OCI-LY3 (cell line): ENCODE data around the gene RFC2.

Experiments used
- H2AFZ ChIP-seq: fragments of 200-600, 300-600 bp; shearing (Covaris generic); 2 replicates; pipeline ENCODE4 v1.6.0; 2014; ENCODE audit warnings: antibody characterized with exemption, low read depth, low read length
- H3K27ac ChIP-seq: fragments of 200-600, 300-600 bp; sonication (generic); 2 replicates; pipeline ENCODE4 v1.5.1; 2014; ENCODE audit warnings: mild to moderate bottlenecking, low read length, moderate library complexity, mixed read lengths
- H3K27me3 ChIP-seq: fragments of 200-600, 300-600 bp; sonication (generic); 2 replicates; pipeline ENCODE4 v1.6.1; 2014; ENCODE audit warnings: low read depth, low read length, mixed read lengths
- H3K36me3 ChIP-seq: fragments of 200-600, 300-600 bp; sonication (generic); replicated peaks from 2 replicates; pipeline ENCODE3; 2014; ENCODE audit warnings: low read depth, low read length, mixed read lengths
- H3K4me1 ChIP-seq: fragments of 300-600, 200-600 bp; sonication (generic); 2 replicates; pipeline ENCODE4 v1.6.1; 2014; ENCODE audit warnings: low read length, mixed read lengths
- H3K4me2 ChIP-seq: fragments of 200-600, 300-600 bp; sonication (generic); 2 replicates; pipeline ENCODE4 v1.6.1; 2014; ENCODE audit warnings: low read length, mixed read lengths
- H3K4me3 ChIP-seq: fragments of 300-600, 200-600 bp; sonication (generic); 2 replicates; pipeline ENCODE4 v1.5.1; 2014; ENCODE audit warnings: antibody characterized with exemption, mild to moderate bottlenecking, low read length, moderate library complexity
- H3K79me2 ChIP-seq: fragments of 300-600, 200-600 bp; shearing (Covaris generic); 2 replicates; pipeline ENCODE4 v1.6.1; 2014; ENCODE audit warnings: mild to moderate bottlenecking, low read length, mixed read lengths
- H3K9ac ChIP-seq: fragments of 300-600, 200-600 bp; shearing (Covaris generic); 2 replicates; pipeline ENCODE4 v1.6.0; 2014; ENCODE audit warnings: mild to moderate bottlenecking, low read length, moderate library complexity
- H3K9me3 ChIP-seq: fragments of 200-600, 300-600 bp; shearing (Covaris generic); 2 replicates; pipeline ENCODE4 v1.6.1; 2014; ENCODE audit warnings: low read length, mixed read lengths; ENCODE audit not compliant: insufficient read depth
- H4K20me1 ChIP-seq: fragments of 200-600, 300-600 bp; sonication (generic); 2 replicates; pipeline ENCODE4 v1.6.1; 2016; ENCODE audit warnings: low read length, mixed read lengths; ENCODE audit not compliant: insufficient read depth
- EZH2phosphoT487 ChIP-seq: fragments of 200-600 bp; shearing (Covaris generic); IDR thresholded peaks from 2 replicates; pipeline ENCODE4 v1.6.1; 2018; ENCODE audit warnings: antibody characterized with exemption, mixed run types, low read depth
- TF ChIP-seq, protein P1 (sequence below): fragments of 200-600, 300-600 bp; sonication (generic); IDR thresholded peaks from 2 replicates; pipeline ENCODE4 v1.5.1; 2014; ENCODE audit warnings: antibody characterized with exemption, low read length, low read depth

The RFC2 gene

DNA sequence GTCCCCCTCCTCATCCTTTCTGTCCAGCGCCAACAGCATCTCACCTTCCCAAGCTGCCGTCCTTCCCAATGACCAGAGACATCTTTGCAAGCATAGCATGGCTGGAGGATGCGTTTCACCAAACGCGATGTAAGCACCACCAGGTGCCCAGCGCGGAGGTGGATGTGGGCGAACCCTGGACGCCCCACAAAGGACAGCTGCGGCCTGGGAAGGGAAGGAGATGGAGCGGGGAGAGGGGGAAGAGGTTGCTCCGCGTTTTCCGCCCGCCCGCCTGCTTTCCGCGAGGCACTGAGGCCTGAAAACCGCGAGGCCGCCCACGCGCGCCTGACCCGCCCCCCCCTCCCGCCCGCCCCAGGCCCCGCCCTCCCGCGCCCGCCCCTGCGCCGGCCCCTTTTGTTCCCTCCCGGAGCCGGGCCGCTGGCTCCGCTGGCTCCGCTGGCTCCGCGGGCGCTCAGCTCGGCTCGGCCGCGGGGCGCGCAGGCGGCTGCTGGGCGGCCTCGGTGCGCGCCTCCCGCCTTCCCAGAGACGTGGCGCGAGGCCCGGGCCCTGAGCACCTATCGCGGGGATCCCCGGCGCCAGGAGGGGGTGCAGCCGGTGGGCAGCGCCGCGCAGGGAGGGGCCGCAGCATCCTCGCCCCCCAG lies 34.9 kb upstream of the RFC2 start, which contains the start of gene CLIP2:
CLIP2 (plus strand) TSS at position 390 of the 641 bp plus-strand sequence. CDS start 28,140 bp downstream, outside the sequence.
- Histone ChIP-seq H3K36me3 (no peaks in the 10 kb centered on the region), H3K79me2 (peaks cover 48% of the 10 kb centered on the region), H3K4me1 (peaks cover 64% of the 10 kb centered on the region)

DNA sequence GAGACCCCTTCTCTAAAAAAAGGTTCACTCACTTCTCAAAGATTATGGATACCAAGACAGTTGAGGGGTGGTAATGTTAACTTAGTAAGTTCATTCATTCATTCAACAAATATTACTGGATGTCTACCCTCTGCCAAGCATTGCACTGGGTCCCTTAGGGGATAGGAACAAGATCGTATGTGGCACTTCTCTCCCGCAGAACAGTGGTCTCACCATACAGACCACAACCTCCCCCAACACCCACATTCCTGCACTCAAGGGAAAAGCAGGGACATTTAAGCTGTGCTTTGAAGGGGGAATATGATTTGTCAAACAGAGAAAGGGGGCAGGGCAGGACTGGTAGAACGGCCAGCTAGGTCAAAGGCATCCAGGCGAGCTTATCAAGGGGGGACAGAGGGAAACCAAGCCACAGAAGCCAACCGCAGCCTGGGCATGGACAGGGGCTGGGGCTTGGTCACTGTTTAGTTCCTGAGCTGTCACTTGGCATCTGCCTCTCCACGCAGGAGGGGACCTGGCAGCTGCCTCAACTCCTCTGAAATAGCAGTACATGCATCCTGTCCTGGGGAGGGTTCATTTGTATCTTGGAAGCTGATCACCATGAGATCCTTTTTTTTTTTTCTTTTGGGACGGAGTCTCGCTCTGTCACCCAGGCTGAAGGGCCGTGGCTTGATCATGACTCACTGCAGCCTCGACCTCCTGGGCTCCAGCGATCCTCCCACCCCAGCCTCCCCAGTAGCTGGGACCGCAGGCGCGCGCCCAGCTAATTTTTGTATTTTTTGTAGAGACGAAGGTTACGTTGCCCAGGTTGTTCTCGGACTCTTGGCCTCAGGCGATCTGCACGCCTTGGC lies 34.1 kb upstream of the RFC2 start:
- peaks cover 27% of the 10 kb centered on the region for H4K20me1 ChIP-seq
- H3K27me3 ChIP-seq: no peaks in the 10 kb centered on the region
- no peak for TF ChIP-seq EZH2phosphoT487
- TF ChIP-seq, protein P1, sequence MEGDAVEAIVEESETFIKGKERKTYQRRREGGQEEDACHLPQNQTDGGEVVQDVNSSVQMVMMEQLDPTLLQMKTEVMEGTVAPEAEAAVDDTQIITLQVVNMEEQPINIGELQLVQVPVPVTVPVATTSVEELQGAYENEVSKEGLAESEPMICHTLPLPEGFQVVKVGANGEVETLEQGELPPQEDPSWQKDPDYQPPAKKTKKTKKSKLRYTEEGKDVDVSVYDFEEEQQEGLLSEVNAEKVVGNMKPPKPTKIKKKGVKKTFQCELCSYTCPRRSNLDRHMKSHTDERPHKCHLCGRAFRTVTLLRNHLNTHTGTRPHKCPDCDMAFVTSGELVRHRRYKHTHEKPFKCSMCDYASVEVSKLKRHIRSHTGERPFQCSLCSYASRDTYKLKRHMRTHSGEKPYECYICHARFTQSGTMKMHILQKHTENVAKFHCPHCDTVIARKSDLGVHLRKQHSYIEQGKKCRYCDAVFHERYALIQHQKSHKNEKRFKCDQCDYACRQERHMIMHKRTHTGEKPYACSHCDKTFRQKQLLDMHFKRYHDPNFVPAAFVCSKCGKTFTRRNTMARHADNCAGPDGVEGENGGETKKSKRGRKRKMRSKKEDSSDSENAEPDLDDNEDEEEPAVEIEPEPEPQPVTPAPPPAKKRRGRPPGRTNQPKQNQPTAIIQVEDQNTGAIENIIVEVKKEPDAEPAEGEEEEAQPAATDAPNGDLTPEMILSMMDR: no peak
- no peak overlapping the region for H2AFZ ChIP-seq
- peaks cover 70% of the 10 kb centered on the region for H3K4me1 ChIP-seq
- H3K9ac ChIP-seq: peak overlapping the region; percentile 63
- peak overlapping the region; percentile 75 for H3K4me3 ChIP-seq
- peaks cover 39% of the 10 kb centered on the region for H3K79me2 ChIP-seq
- peak overlapping the region; percentile 71 for H3K4me2 ChIP-seq
- no peaks in the 10 kb centered on the region for H3K9me3 ChIP-seq
- H3K36me3 ChIP-seq: no peaks in the 10 kb centered on the region
- H3K27ac ChIP-seq: peak overlapping the region; percentile 21; the same call in 1 of the 2 replicates

More for the DNA sequence above, 34.9 kb upstream of the RFC2 start, which contains the start of gene CLIP2:
- Histone ChIP-seq H3K4me3 (peak within 1 kb of the TSS; percentile 96), H3K27me3 (no peaks in the 10 kb centered on the region), H3K27ac (peak within 1 kb of the TSS; percentile 30; the same call in 1 of the 2 replicates), H4K20me1 (peaks cover 34% of the 10 kb centered on the region), H3K4me2 (peak within 1 kb of the TSS; percentile 96), H2AFZ (peak within 1 kb of the TSS; percentile 36; the same call in 1 of the 2 replicates), H3K9me3 (no peaks in the 10 kb centered on the region), H3K9ac (peak within 1 kb of the TSS; percentile 79)
- TF ChIP-seq, protein P1: no peak
- TF ChIP-seq EZH2phosphoT487: no peak

DNA sequence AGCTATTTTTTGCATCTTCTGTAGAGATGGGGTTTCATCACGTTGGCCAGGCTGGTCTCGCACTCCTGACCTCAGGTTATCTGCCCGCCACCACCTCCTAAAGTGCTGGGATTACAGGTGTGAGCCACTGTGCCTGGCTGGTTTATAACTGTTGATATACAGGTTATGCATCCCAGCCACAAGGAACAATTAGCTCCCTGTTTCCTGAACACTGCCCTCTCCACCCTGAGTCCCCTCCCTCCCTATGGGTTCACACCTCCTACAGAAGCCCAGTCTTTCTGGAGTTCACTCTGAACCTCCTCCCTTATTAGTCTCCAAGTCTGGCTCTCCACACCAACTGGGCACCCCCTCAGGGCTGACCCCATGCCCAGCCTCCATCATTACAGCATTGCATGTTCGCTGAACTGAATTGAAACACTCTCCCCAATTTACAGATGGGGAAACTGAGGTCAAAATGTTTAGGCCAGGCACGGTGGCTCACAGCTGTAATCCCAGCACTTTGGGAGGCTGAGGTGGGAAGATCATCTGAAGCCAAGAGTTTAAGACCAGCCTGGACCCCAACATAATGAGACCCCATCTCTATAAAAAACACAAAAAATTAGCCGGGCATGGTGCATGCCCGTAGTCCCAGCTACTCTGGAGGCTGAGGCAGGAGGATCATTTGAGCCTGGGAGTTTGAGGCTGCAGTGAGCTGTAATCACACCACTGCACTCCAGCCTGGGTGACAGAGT lies 33.3 kb upstream of the RFC2 start:
- peaks cover 69% of the 10 kb centered on the region for H3K4me1 ChIP-seq
- peak overlapping the region; percentile 71; the same call in 1 of the 2 replicates for H3K4me2 ChIP-seq
- no peaks in the 10 kb centered on the region for H3K9me3 ChIP-seq
- H3K4me3 ChIP-seq: peak overlapping the region; percentile 75; the same call in 1 of the 2 replicates
- no peak for TF ChIP-seq EZH2phosphoT487
- no peaks in the 10 kb centered on the region for H3K36me3 ChIP-seq
- H4K20me1 ChIP-seq: peaks cover 19% of the 10 kb centered on the region
- H3K27ac ChIP-seq: no peak overlapping the region
- H3K9ac ChIP-seq: no peak overlapping the region
- H2AFZ ChIP-seq: no peak overlapping the region
- peaks cover 31% of the 10 kb centered on the region for H3K79me2 ChIP-seq
- H3K27me3 ChIP-seq: no peaks in the 10 kb centered on the region

DNA sequence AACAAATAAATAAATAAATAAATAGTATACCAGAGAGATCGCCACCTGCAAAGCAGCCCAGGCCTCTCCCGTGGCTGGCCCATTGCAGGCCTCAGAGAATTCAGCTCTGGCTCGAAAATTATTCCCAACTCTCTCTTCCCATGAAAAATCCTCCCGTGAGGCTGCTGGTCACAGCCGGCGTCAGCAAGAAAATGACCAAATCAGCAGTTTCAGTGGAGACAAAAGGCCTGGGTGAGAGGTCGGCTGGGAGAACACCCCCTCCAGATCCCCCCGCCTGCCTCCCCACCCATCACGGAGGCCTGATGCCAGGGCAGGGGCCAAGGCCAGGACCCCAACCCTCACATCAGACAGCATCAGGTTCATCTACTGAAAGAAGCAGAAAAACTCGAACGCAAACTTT lies 31.9 kb upstream of the RFC2 start:
- Histone ChIP-seq H2AFZ (no peak overlapping the region), H3K4me1 (peaks cover 66% of the 10 kb centered on the region), H4K20me1 (peaks cover 9% of the 10 kb centered on the region), H3K27me3 (no peaks in the 10 kb centered on the region), H3K4me3 (no peak overlapping the region), H3K79me2 (peaks cover 18% of the 10 kb centered on the region), H3K4me2 (no peak overlapping the region), H3K36me3 (no peaks in the 10 kb centered on the region), H3K27ac (no peak overlapping the region), H3K9me3 (no peaks in the 10 kb centered on the region), H3K9ac (no peak overlapping the region)
- TF ChIP-seq EZH2phosphoT487: no peak
- TF ChIP-seq, protein P1: no peak
